PC-9 (cell line): ENCODE data around the gene UBASH3A.

Source experiments
- EZH2 ChIP-seq: fragments of 200-600 bp; sonication (generic); IDR thresholded peaks from 2 replicates; pipeline ENCODE4 v1.8.0; 2017; ENCODE audit warnings: antibody characterized with exemption, low read depth
- TF ChIP-seq, protein P1 (sequence below): fragments of 200-600 bp; sonication (generic); conservative IDR thresholded peaks from 2 replicates; pipeline ENCODE4 v1.6.1; 2017; ENCODE audit warnings: mixed run types, antibody characterized with exemption, mild to moderate bottlenecking, moderate library complexity

GRCh38 chr21:42436914-42437313 is 33.2 kb downstream of the UBASH3A start:
- TF ChIP-seq, protein P1, sequence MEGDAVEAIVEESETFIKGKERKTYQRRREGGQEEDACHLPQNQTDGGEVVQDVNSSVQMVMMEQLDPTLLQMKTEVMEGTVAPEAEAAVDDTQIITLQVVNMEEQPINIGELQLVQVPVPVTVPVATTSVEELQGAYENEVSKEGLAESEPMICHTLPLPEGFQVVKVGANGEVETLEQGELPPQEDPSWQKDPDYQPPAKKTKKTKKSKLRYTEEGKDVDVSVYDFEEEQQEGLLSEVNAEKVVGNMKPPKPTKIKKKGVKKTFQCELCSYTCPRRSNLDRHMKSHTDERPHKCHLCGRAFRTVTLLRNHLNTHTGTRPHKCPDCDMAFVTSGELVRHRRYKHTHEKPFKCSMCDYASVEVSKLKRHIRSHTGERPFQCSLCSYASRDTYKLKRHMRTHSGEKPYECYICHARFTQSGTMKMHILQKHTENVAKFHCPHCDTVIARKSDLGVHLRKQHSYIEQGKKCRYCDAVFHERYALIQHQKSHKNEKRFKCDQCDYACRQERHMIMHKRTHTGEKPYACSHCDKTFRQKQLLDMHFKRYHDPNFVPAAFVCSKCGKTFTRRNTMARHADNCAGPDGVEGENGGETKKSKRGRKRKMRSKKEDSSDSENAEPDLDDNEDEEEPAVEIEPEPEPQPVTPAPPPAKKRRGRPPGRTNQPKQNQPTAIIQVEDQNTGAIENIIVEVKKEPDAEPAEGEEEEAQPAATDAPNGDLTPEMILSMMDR: no peak
- TF ChIP-seq EZH2: no peak
